ENCODE measurements around the gene PINK1. TPM values are rescaled to one million over a fixed set of nuclear protein-coding genes. Genes with fewer than 3 reads are reported as not detected.
"Not testable (repeated sequence)": the region's sequence is repeated elsewhere in the genome, so short reads cannot be mapped to it uniquely, and the experiment has no call there.

PINK1 gene
- total RNA-seq, 1 donor from 2014 or later, result 72.3 TPM

DNA sequence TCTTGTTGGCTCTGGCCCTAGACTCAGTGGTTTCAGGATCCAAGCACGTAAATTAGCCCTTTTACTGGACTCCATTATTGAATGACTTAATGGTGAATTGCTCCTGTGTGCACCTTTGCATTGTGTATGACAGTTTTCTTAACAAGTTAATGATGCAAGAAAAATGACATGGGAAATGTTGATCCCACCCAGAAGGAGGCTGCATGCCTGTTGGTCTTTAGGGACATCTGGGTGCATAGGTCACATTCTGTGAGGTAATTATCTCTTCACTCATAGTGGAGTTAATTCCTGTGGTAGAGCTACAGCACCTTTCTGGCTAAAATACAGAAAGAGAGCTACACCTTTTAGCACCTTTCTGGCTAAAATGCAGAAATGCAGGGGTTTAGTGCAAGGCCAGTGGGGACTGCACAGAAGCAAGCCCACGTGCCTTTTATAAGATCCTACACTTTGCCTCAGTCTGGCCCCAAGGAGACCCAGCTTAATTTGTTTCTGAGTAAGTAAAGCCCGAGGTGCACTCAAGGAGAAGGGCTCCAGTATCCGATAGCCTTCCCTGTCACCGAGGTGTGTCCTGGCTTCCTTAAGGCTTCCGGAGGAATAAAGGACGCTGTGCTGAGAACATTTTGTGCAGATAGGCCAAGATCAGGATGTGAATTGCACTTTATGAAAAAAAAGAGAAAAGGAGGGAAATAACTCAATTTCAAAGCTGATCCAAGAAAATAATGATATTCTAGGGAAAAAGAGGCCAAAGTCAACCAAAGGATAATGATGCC, 26.3 kb upstream of the PINK1 start:
- DNase-seq (ENCODE audit: low spot score); intact Hi-C loops (cut with DNase I); ATAC-seq: not testable (repeated sequence)

DNA sequence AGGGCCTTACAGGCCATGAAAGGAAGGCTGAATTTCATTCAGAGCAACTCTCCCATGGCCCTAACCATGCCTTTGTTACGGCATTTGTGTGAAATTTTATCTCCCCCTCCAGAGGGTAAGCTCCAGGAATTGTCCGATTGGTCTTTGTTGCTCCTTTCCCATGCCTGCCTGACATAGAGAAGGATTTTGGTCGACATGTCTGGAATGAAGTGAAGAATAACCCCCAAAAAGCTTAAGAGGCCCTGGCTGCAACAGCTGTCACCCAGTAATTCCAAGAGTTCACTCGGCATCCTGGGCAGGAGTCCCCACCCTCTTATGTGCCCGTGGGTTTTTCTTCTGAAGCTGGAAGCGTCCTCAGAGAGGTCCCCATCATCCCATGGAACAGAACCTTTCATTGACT, 23.7 kb upstream of the PINK1 start:
- intact Hi-C loops (cut with DNase I), result no loop called here
- DNase-seq (ENCODE audit: low spot score), result no peak

DNA sequence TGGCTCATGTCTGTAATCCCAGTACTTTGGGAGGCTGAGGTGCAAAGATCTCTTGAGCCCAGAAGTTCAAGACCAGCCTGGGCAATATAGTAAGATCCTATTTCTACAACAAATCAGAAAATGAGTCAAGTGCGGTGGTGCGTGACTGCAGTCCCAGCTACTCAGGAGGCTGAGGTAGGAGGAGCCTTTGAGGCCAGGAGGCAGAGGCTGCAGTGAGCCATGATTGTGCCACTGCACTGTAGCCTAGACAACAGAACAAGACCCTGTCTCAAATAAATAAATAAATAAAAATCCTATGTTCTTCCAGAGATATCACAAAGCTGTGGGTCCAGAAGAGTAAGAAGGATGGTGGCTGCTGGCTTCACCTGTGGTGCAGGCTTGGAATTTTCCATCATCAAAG, 22.3 kb upstream of the PINK1 start:
- intact Hi-C loops (cut with DNase I), result no loop called here
- no peak for ATAC-seq
- DNase-seq (ENCODE audit: low spot score), result no peak

More for the DNA sequence above, 23.7 kb upstream of the PINK1 start:
- ATAC-seq, result no peak

DNA sequence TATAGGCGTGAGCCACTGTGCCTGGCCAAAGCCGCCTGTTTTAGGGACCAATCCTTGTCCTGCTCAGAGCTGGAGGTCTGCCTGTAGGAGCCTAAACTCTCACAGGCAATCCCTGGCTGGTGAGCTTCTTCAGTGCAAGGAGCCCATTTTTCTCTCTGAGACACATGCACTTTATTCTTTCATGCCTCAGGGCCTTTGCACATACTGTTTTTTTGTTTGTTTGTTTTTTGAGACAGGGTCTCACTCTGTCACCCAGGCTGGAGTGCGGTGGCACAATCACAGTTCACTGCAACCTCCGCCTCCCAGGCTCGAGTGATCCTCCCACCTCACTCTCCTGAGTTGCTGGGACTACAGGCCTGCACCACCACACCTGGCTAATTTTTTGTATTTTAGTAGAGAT, 21.6 kb upstream of the PINK1 start:
- no peak for DNase-seq (ENCODE audit: low spot score)
- no peak for ATAC-seq
- intact Hi-C loops (cut with DNase I), result no loop called here

DNA sequence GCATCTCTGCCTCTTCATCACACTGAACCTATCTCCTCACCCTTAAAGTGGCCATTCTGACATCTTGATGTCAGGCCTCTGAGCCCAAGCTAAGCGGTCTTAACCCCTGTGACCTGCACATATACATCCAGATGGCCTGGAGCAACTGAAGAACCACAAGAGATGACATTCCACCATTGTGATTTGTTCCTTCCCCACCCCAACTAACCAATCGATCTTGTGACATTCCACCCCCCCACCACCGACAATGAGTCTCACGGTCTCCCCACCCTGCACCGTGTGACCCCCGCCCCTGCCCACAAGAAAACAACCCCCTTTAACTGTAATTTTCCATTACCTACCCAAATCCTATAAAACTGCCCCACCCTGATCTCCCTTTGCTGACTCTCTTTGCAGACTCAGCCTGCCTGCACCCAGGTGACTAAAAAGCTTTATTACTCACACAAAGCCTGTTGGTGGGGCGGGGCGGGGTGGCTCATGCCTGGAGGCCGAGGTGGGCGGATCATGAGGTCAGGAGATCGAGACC, 21.0 kb upstream of the PINK1 start:
- intact Hi-C loops (cut with DNase I), result no loop called here
- no peak for DNase-seq (ENCODE audit: low spot score)
- ATAC-seq, result no peak

DNA sequence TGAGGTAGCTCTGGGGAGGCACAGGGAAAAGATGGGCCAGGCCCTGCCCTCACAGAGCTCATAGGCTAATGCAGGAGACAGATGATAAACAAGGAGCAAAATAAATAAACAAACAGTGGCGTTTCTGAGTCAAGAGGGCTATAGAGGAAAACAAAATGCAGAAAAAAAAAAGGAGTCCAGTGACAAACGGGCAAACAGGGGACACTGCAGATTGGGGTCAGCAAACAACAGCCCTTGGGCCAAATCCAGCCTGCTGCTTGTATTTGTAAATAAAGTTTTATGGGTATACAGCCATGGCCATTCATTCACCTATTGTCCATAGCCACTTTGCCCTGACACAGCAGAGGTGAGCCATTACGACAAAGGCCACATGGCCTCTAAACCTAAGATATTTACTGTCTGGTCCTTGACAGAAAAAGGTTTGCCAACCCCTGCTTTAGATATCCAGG, 19.1 kb upstream of the PINK1 start:
- intact Hi-C loops (cut with DNase I), result no loop called here
- ATAC-seq, result no peak
- no peak for DNase-seq (ENCODE audit: low spot score)

DNA sequence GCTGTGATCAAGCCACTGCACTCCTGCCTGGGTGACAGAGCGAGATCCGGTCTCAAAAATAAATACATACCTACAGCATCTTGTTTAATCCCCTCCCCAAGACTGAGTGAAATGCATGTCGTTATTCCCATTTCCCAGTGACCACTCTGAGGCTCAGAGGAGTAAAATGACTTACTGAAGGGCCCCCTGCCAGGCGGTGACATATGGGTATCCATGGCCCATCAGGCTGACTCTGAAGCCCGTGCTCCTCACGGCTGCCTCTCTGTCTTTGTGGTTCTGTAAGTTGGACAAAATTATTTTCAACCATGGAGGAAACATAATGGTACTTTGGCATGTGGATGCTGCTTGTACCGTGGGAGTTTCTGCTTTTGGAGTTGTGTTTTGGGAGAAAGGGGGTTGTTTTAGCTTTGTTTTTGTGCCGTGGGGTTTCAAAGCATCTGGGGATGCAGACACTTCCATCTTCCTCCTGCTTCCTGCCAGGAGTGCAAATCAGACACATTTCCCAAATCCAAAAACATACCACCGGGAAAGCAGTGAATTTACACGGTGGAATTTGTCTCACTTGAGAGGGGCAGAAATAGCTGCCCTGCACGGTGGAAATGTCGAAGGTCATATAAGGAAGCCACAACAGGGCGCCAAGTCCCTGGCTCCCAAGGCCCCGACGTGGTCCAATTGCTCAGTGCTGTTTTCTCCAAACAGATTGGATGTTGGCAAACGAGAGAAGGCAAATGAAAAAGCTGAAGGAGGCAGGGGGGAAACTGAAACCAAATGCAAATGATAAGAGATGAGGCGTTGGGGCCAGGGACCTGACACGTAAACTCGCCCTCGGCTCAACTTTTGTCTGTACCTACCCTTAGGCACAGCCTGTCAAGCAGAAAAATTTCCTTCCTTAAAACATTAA, 17.1 kb upstream of the PINK1 start:
- no peak for ATAC-seq
- intact Hi-C loops (cut with DNase I), result no loop called here

DNA sequence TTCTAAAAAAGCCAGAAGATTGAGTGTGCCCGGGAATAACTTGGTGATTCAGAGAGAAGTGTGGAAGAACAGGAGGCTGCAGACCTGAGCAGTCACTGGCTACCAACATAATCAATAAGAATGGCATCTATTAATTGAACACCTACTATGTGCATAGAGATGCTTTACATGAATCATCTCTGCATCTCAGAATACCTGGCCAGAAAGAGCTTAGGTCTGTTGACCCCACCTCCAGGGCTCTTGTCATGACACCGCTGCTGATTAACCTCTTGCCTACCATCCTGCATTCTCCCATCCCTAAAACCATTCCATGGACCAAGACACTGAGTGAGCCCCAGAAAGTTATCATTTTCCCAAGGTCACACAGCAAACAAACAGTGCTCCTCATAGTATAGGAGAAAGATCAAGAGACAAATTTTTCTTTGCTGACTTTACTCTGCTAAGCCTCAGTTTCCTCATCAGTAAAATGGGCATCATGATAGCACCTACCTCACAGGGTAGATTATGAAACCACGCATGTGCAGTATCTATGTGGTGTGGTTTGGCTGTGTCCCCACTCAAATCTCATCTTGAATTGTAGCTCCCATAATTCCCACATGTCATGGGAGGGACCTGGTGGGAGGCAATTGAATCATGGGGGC, 16.3 kb upstream of the PINK1 start:
- ATAC-seq (no peak), DNase-seq (ENCODE audit: low spot score) (no peak)
- intact Hi-C loops (cut with DNase I), result no loop called here

More for the DNA sequence above, 17.1 kb upstream of the PINK1 start:
- no peak for DNase-seq (ENCODE audit: low spot score)

DNA sequence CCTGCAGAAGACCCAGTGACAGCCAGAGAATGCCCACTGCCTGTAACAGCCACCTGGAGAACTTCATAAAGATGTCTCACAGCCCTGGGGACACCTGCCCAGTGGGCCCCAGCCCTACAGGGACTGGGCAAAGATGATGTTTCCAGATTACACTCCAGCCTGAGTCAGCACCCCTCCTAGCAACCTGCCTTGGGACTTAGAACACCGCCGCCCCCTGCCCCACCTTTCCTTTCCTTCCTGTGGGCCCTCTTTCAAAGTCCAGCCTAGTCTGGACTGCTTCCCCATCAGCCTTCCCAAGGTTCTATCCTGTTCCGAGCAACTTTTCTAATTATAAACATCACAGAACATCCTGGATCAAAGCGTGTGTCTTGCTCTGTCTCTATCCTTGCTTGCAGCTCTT, 14.7 kb upstream of the PINK1 start:
- intact Hi-C loops (cut with DNase I), result no loop called here
- ATAC-seq, result no peak
- no peak for DNase-seq (ENCODE audit: low spot score)

DNA sequence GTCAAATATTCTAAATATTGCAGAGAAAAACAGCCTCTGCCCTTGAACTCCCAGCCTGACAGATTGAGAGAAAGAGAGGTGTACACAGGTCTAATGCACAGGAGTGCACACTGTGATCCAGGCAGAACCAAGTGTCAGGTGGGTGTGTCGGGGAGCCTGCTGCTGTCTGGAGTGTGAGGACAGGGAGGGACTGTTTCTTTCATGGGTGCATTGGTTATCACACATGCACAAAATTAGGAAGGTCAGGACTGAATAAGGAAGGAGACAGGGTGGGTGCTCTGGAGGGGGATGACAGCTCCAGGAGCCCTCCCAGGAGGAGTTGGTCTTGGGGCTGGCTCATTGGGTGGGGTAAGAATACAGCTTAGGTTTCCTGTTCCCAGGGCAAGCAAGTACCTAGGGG, 13.3 kb upstream of the PINK1 start:
- no peak for ATAC-seq
- no peak for DNase-seq (ENCODE audit: low spot score)
- intact Hi-C loops (cut with DNase I), result no loop called here

DNA sequence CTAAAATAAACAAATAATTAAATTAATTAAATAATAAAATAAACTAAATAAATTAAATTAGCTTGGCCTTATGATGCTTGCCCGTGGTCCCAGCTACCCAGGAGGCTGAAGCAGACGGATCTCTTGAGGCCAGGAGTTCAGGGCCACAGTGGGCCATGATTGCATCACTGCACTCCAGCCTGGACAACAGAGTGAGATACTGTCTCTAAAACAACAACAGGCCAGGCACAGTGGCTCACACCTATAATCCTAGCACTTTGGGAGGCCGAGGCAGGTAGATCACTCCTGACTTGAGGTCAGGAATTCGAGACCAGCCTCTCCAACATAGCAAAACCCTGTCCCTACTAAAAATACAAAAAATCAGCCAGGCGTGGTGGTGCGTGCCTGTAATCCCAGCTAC, 12.2 kb upstream of the PINK1 start:
- ATAC-seq (no peak), DNase-seq (ENCODE audit: low spot score) (no peak)
- intact Hi-C loops (cut with DNase I), result no loop called here

DNA sequence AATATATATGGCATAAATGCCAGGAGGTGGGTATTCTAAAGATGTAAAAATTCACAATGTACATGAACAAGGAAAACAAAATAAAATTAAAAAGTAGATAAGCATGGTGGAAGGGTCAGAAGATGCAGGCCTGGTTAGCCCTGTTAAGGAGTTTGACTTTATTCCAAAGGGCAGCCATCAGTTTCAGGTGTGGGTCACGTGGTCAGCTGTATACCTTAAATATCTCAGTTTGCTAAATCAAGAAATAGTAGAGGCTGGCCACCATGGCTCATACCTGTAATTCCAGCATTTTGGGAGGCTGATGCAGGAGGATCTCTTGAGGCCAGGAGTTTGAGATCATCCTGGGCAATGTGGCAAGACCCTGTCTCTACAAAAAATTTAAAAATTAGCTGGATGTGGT, 8.5 kb upstream of the PINK1 start:
- intact Hi-C loops (cut with DNase I), result no loop called here
- DNase-seq (ENCODE audit: low spot score) (no peak), ATAC-seq (no peak)

DNA sequence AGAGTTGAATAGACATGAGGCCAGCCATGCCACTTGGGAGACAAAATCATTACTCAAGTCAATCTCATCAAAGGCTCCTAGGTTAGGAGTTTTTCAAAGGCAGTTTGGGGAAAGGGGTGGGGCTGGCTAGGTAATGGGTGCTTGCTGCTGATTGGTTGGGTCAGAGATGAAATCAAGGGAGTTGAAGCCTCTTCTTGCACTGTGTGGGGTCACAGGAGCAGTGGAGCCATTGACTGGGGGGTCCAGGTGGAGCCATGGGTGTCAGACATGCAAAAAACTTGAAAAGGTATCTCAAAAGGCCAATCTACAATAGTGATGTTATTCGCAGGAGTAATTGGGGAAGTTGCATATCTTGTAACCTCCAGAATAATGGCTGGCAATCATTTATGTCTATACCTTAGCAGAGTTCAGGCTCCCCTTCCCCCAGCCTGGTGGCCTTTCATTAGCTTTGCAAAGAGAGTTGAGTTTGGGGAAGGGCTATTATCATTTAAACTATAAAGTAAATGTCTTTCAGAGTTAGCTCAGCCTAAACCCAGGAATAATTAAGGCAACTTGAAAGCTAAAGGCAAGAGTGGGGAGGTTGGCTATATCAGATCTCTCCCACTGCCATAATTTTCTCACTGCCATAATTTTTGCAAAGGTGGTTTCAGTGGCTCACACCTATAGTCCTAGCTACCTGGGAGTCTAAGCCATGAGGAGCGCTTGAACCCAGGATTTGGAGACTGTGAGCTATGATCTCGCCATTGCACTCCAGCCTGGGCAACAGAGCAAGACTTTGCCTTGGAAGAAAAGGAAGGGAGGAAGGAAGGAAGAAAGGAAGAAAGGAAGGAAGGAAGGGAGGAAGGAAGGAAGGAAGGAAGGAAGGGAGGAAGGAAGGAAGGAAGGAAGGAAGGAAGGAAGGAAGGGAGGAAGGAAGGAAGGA, 7.8 kb upstream of the PINK1 start:
- DNase-seq (ENCODE audit: low spot score), result no peak
- intact Hi-C loops (cut with DNase I), result no loop called here
- no peak for ATAC-seq

DNA sequence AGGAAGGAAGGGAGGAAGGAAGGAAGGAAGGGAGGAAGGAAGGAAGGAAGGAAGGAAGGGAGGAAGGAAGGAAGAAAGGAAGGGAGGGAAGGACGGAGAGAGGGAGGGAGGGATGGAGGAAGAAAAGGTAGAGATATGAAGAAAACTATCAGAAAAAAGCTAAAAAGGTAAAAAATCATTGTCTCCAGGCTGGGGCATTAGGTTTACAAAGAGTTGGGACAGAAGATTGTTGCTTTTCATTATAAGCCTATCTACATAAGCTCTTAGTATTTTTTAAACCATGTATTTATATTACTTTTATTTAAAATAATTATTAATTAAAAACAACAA, 7.2 kb upstream of the PINK1 start:
- intact Hi-C loops (cut with DNase I), result no loop called here
- DNase-seq (ENCODE audit: low spot score) (no peak), ATAC-seq (no peak)

DNA sequence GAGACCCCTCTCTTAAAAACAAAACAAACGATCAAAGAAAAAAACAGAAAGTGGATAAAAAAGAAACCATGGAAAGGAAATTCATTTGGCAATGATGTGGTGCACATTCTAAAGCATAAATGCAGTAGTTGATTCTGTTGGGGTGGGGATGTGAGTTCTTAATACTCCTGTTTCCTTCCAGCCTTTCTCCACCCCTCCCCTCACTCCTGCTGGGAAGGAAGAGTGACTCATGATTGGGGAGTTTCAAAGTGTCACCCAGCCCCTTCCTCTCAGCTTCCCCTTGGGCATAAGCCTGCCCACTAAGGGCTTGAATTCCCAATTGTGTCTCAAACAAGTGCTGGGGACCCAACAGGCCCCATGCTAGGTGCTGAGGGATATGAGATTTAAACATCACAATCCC, 6.7 kb upstream of the PINK1 start:
- intact Hi-C loops (cut with DNase I), result no loop called here
- no peak for ATAC-seq
- no peak for DNase-seq (ENCODE audit: low spot score)

DNA sequence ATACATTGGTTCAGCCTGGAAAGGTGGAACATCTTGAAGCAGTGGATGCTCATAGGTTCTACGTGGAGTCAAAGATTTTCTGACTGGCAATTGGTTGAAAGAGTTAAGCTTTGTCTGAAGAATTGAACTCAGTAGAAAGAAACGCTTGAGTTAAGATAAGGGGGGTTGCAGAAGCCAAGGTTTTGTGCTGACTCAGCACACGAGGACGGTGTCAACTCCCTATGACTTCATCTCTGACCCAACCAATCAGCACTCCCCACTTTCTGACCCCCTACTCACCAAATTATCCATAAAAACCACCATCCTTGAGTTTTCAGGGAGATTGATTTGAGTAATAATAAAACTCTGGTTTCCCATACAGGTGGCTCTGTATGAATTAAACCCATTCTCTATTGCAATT, 2.5 kb upstream of the PINK1 start:
- intact Hi-C loops (cut with DNase I), result no loop called here
- DNase-seq (ENCODE audit: low spot score) (no peak), ATAC-seq (no peak)

DNA sequence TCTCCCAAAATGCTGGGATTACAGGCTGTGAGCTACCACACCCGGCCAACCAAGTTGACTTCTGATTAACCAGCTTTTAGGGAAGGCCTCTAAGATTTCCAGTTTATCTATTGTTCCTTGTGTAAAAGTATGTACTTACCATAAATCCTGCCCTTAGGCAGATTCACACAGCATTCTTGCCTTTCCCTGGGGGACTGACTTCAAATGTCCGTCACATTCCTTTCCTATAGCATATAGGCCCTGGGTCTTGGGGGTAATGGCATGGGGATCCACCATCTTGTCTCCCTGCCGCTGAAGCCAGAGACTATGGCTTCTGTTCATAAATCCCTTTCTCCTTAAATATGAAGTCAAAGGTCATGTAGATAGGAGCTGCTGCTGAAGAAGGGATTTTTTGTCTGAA, 872 bp upstream of the PINK1 start:
- intact Hi-C loops (cut with DNase I), result no loop called here
- DNase-seq (ENCODE audit: low spot score), result no peak
- ATAC-seq, result no peak

DNA sequence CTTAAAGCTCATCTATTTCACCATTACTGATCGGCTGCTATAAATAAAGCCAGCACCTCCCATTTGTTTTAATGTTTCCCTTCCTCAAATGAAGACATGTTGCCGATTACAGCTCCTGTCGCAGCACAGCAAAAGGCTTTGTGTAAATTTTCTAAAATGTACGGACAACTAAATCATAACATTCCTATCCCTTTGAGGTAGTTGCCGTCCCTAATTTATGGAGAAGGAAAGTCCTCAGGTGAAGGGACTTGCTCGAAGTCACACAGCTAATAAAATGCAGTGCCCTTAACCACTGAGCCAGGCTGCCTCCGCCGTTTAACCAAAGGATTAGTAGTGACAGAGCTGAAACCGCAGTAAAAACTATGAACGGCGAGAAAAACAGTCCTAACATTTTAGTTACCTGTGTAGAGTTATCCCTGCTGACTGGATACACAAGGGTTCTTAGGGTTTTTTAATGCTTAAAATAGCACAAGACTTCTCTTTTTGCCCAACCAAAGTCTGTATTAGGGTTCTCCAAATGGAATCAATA, 871 bp downstream of the PINK1 start:
- no peak for ATAC-seq
- DNase-seq (ENCODE audit: low spot score), result no peak
- intact Hi-C loops (cut with DNase I), result no loop called here

Data from sciatic nerve (tissue), 2 donors.